T-cell (primary cell): ENCODE results near the gene LY6G6D. TPM values are rescaled to one million over a fixed set of nuclear protein-coding genes. Genes with fewer than 3 reads are reported as not detected.
A peak's percentile ranks its signal among the peaks of the same experiment; 100 is the strongest.

Source experiments
- ATAC-seq, 4 experiments: fragments of 200-7000 bp in 3 of 4; fragments of 150-1000 bp in 1 of 4; cut with Tn5 transposase; replicated peaks in 1 of 4; 1 replicate in 3 of 4; 2 replicates in 1 of 4; pipeline ENCODE4 v1.10.0; 2021; ENCODE audit warnings: moderate library complexity in 3 of 4, mild to moderate bottlenecking in 2 of 4, moderate number of reproducible peaks in 1 of 4
- CTCF ChIA-PET, 2 donors: fragments of 300-600 bp; sonication (Branson Sonifier 250); formaldehyde crosslinking; loops; one replicate each; lab custom pipeline; 2022; ENCODE audit warnings: antibody characterized with exemption in 2 of 2; lab: Charles Lee
- POLR2A ChIA-PET, 2 donors: fragments of 300-600 bp; sonication (Branson Sonifier 250); formaldehyde crosslinking; loops; one replicate each; lab custom pipeline; 2022; ENCODE audit warnings: antibody characterized with exemption in 2 of 2; lab: Charles Lee
- DNase-seq, 35 experiments: peaks; one replicate each; pipeline versions ENCODE4 v3.0.0 to v3.0.0-alpha.2; 2013 to 2023
- H3K27ac ChIP-seq: one replicate; pipeline ENCODE4 v1.5.1; 2013; ENCODE audit warnings: low read length
- H3K27me3 ChIP-seq, 2 experiments: replicated peaks in 1 of 2; 1 replicate in 1 of 2; 2 replicates in 1 of 2; pipeline versions ENCODE4 v1.6.1 to v1.7.0; 2013; ENCODE audit warnings: low read length in 1 of 2, mixed read lengths in 1 of 2; ENCODE audit not compliant: control insufficient read depth in 2 of 2, insufficient read depth in 2 of 2; ENCODE audit errors: extremely low read depth in 1 of 2
- H3K36me3 ChIP-seq, 2 donors: 1 replicate in 1 of 2; 2 replicates in 1 of 2; pipeline versions ENCODE4 v1.6.1 to v1.7.0; 2013; ENCODE audit warnings: low read length in 1 of 2; ENCODE audit not compliant: control insufficient read depth in 2 of 2, insufficient read depth in 1 of 2; ENCODE audit errors: extremely low read depth in 1 of 2
- H3K4me1 ChIP-seq, 2 experiments: 1 replicate in 1 of 2; 2 replicates in 1 of 2; pipeline versions ENCODE4 v1.6.1 to v1.7.0; 2013; ENCODE audit warnings: low read length in 2 of 2, mixed read lengths in 1 of 2; ENCODE audit not compliant: insufficient read depth in 2 of 2, control insufficient read depth in 1 of 2; ENCODE audit errors: extremely low read depth in 1 of 2
- H3K4me3 ChIP-seq, 2 donors: 1 replicate in 1 of 2; 2 replicates in 1 of 2; pipeline versions ENCODE4 v1.5.1 to v1.7.0; 2013; ENCODE audit warnings: mild to moderate bottlenecking in 2 of 2, low read length in 1 of 2, moderate library complexity in 1 of 2; ENCODE audit not compliant: control insufficient read depth in 1 of 2; ENCODE audit errors: extremely low read depth in 1 of 2
- H3K9me3 ChIP-seq: 2 replicates; pipeline ENCODE4 v1.7.0; 2013
- H3K27ac Mint-ChIP-seq, 2 donors: one replicate each; pipeline ENCODE4 v1.8.0; 2020 to 2021; ENCODE audit warnings: mild to moderate bottlenecking in 2 of 2, mixed read lengths in 2 of 2
- H3K27me3 Mint-ChIP-seq, 2 donors: one replicate each; pipeline ENCODE4 v1.8.0; 2021 to 2022; ENCODE audit warnings: mixed read lengths in 2 of 2
- H3K36me3 Mint-ChIP-seq: one replicate; pipeline ENCODE4 v1.8.0; 2021; ENCODE audit warnings: mixed read lengths
- H3K4me1 Mint-ChIP-seq, 3 donors: one replicate each; pipeline ENCODE4 v1.8.0; 2020 to 2022; ENCODE audit warnings: mixed read lengths in 3 of 3, mild to moderate bottlenecking in 1 of 3
- H3K4me3 Mint-ChIP-seq, 3 donors: one replicate each; pipeline ENCODE4 v1.8.0; 2020 to 2022; ENCODE audit warnings: mild to moderate bottlenecking in 3 of 3, mixed read lengths in 3 of 3, moderate library complexity in 3 of 3
- H3K9me3 Mint-ChIP-seq, 3 donors: one replicate each; pipeline ENCODE4 v1.8.0; 2020 to 2022; ENCODE audit warnings: mixed read lengths in 3 of 3
- WGBS: methylation state at CpG from one replicate; pipeline ENCODE4 v1.1.5; 2013; ENCODE audit warnings: missing lambda C conversion rate; ENCODE audit not compliant: insufficient coverage; 5-methylcytosine and 5-hydroxymethylcytosine counted together
- total RNA-seq, 35 experiments: library from RNA in 6 of 35; stranded (reverse) in 6 of 35; fragments of 120-200 nt in 1 of 35; gene quantifications; one replicate each; pipeline versions ENCODE4 v1.2.1 to v1.2.4 and lab custom pipeline; 2013 to 2026

The LY6G6D gene
- total RNA-seq, 5 donors from 2014 or later (not counting 1 experiment from before 2014, with no cell fraction given) = not detected

DNA sequence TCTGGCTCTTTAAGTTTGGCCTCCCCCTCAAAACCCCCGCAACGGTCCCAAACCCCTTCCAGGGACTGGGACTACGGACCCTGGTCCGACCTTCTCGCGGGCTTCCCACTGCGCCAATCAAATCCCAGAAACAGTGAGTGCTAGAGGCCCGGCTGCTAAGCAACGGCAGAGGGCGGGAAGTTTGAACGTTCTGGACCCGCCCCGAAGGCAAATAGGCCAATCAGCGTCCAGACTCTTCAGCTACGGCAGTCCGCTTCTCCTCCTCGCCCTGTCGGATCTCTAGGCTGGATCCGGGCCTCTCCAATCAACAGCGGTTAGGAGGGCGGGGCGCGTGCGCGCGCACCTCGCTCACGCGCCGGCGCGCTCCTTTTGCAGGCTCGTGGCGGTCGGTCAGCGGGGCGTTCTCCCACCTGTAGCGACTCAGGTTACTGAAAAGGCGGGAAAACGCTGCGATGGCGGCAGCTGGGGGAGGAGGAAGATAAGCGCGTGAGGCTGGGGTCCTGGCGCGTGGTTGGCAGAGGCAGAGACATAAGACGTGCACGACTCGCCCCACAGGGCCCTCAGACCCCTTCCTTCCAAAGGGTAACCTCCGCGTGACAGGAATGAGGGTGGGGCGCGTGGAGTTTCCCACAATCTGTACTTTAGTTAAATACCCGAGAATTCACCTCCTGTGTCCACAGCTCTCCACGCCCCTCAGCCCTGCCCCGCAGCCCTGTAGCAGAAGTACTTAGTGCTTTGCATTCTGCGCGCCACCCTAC is 24.7 kb downstream of the LY6G6D start, which contains the start of gene MSH5:
MSH5 (plus strand) TSS at position 367 of the 758 bp plus-strand sequence. CDS start 462 bp downstream, outside the sequence.
- Histone ChIP-seq H3K36me3 (no peaks in the 10 kb centered on the region), H3K4me1 (peaks cover 39 to 53% of the 10 kb centered on the region in 2 experiments), H3K27me3 (no peaks in the 10 kb centered on the region), H3K27ac (peak within 1 kb of the TSS; percentile 81), H3K9me3 (no peaks in the 10 kb centered on the region), H3K4me3 (peak within 1 kb of the TSS; percentile 82 to 92)
- H3K4me3 Mint-ChIP-seq = peak within 1 kb of the TSS; percentile 85 to 95 (median 92)
- under 1% methylated on average over 47 of the region's 58 CpGs for WGBS
- H3K36me3 Mint-ChIP-seq = peaks cover 13% of the 10 kb centered on the region
- H3K4me1 Mint-ChIP-seq = peaks cover 56 to 62% (median 60%) of the 10 kb centered on the region in 3 donors
- no peaks in the 10 kb centered on the region for H3K27me3 Mint-ChIP-seq
- DNase-seq (peak; percentile 81 to 96 (median 92)), ATAC-seq (peak; percentile 89 to 93 (median 92))
- ChIA-PET POLR2A (interaction anchor here (0.5 to 0.6 kb wide), 3 partner anchors 44 to 123 kb away, joined by 3 to 5 read pairs (median 3); no protein-coding TSS in a partner anchor), CTCF (interaction anchor here (0.5 to 3.1 kb wide), 11 partner anchors 9 to 191 kb away, joined by 3 to 18 read pairs (median 4); partner anchors contain the start of genes DDAH2 (in 1 of the 2), EHMT2 (in 1 of the 2), NEU1 (in 1 of the 2) and VARS1 (in 1 of the 2))
- peak within 1 kb of the TSS; percentile 88 to 95 for H3K27ac Mint-ChIP-seq
- H3K9me3 Mint-ChIP-seq = no peaks in the 10 kb centered on the region

DNA sequence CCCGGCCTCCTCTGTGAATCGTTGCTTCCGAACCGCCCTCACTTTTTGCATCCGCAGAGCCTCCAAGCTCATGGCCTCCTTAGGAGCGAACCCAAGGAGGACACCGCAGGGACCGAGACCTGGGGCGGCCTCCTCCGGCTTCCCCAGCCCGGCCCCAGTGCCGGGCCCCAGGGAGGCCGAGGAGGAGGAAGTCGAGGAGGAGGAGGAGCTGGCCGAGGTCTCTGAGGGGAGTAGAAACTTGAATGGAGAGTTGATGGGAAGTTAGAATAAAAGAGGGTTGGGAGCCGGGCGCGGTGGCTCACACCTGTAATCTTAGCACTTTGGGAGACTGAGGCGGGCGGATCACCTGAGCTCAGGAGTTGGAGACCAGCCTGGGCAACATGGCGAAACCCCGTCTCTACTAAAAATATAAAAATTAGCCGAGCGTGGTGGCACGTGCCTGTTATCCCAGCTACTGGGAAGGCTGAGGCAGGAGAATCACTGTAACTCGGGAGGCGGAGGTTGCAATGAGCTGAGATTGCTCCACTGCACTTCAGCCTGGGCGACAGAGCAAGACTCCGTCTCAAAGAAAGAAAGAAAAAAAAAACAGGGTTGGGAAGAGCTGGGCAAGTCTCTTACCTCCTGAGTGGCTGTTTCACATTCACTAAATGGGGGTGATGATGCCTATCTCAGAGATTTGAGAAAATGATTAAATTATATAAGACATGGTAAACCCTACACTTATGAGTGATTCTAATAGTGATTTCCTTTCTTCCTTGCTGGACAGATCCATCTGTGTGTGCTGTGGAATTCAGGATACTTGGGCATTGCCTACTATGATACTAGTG is 25.5 kb downstream of the LY6G6D start:
- Histone ChIP-seq H3K27ac (peak overlapping the region; percentile 19), H3K4me3 (peak overlapping the region; percentile 82 to 92), H3K27me3 (no peaks in the 10 kb centered on the region), H3K4me1 (peaks cover 36 to 51% of the 10 kb centered on the region in 2 experiments), H3K9me3 (no peaks in the 10 kb centered on the region), H3K36me3 (no peaks in the 10 kb centered on the region)
- Mint-ChIP-seq H3K4me1 (peaks cover 48 to 56% (median 52%) of the 10 kb centered on the region in 3 donors), H3K36me3 (peaks cover 13% of the 10 kb centered on the region), H3K9me3 (no peaks in the 10 kb centered on the region), H3K27ac (peak overlapping the region; percentile 53 to 88), H3K4me3 (peak overlapping the region; percentile 85 to 92 (median 92)), H3K27me3 (no peaks in the 10 kb centered on the region)
- 12% methylated on average over 23 of the region's 29 CpGs for WGBS
- no peak for DNase-seq
- ChIA-PET CTCF (interaction anchor here (0.5 to 3.1 kb wide), 8 partner anchors 10 to 192 kb away, joined by 3 to 18 read pairs (median 4); partner anchors contain the start of genes DDAH2 (in 1 of the 2) and NEU1 (in 1 of the 2)), POLR2A (no interaction called here)
- ATAC-seq = no peak

DNA sequence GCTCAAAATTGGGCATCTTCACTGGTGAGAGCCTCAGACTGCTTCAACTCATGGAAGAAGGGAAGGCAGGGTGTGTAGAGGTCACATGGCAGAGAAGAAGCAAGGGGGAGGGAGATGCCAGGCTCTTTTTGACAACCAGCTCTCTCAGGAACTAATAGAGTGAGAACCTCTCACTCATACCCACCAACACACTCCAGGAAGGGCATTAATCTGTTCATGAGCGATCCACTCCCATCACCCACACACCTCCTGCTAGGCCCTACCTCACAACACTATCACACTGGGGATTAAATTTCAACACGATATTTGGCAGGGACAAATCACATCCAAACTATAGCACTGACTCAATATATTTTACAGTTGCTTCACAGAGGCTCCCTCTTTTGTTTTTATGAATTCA is 26.7 kb downstream of the LY6G6D start:
- POLR2A ChIA-PET = interaction anchor here (0.6 to 0.7 kb wide), 4 partner anchors 12 to 117 kb away, joined by 3 to 6 read pairs (median 4); partner anchors contain the start of genes HSPA1B (in 1 of the 2) and LY6G6C (in 1 of the 2)

DNA sequence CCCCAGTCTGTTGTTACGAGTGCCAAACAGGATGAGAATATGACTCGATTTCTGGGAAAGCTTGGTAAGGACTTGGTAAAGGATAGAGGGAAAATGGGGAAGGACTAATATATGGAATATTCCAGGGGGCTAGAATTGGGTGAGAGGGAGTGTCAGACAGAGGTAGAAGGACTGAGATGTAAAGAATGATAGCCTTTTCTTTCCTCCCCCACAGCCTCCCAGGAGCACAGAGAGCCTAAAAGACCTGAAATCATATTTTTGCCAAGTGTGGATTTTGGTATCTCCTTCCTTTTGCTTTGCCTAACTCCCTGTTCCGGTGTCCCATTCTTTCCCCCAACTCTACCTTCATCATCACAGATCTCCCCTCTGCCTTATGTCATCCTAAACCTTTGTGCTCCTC is 27.7 kb downstream of the LY6G6D start:
- H3K9me3 ChIP-seq = no peaks in the 10 kb centered on the region
- 94% methylated on average over 3 of the region's 3 CpGs for WGBS
- Mint-ChIP-seq H3K27ac (no peak overlapping the region), H3K27me3 (no peaks in the 10 kb centered on the region), H3K36me3 (peaks cover 13% of the 10 kb centered on the region), H3K9me3 (no peaks in the 10 kb centered on the region), H3K4me1 (peaks cover 26 to 33% (median 29%) of the 10 kb centered on the region in 3 donors), H3K4me3 (no peak overlapping the region)
- no peaks in the 10 kb centered on the region for H3K27me3 ChIP-seq
- ATAC-seq (no peak), DNase-seq (no peak)
- ChIA-PET CTCF (interaction anchor here in 1 of 2 donors (0.5 kb wide), 1 partner anchor 89 kb away, joined by 6 read pairs; no protein-coding TSS in a partner anchor), POLR2A (no interaction called here)
- H3K27ac ChIP-seq = no peak overlapping the region
- peaks cover 0 to 3% of the 10 kb centered on the region in 2 donors for H3K36me3 ChIP-seq
- H3K4me1 ChIP-seq = peaks cover 16 to 29% of the 10 kb centered on the region in 2 experiments
- no peak overlapping the region for H3K4me3 ChIP-seq

More for the DNA sequence above, 26.7 kb downstream of the LY6G6D start:
- H3K9me3 ChIP-seq = no peaks in the 10 kb centered on the region
- H3K36me3 Mint-ChIP-seq = peaks cover 13% of the 10 kb centered on the region
- no peaks in the 10 kb centered on the region for H3K36me3 ChIP-seq
- ATAC-seq = no peak
- peaks cover 37 to 44% (median 40%) of the 10 kb centered on the region in 3 donors for H3K4me1 Mint-ChIP-seq
- H3K27ac Mint-ChIP-seq = no peak overlapping the region
- no peaks in the 10 kb centered on the region for H3K27me3 Mint-ChIP-seq
- CTCF ChIA-PET = no interaction called here
- H3K4me3 Mint-ChIP-seq = peak overlapping the region in 2 of 3 donors; percentile 25 to 92
- peaks cover 24 to 40% of the 10 kb centered on the region in 2 experiments for H3K4me1 ChIP-seq
- no peak overlapping the region for H3K27ac ChIP-seq
- no peaks in the 10 kb centered on the region for H3K9me3 Mint-ChIP-seq
- no peak for DNase-seq
- H3K4me3 ChIP-seq = no peak overlapping the region
- H3K27me3 ChIP-seq = no peaks in the 10 kb centered on the region
- WGBS = 100% methylated on average over 2 of the region's 2 CpGs

DNA sequence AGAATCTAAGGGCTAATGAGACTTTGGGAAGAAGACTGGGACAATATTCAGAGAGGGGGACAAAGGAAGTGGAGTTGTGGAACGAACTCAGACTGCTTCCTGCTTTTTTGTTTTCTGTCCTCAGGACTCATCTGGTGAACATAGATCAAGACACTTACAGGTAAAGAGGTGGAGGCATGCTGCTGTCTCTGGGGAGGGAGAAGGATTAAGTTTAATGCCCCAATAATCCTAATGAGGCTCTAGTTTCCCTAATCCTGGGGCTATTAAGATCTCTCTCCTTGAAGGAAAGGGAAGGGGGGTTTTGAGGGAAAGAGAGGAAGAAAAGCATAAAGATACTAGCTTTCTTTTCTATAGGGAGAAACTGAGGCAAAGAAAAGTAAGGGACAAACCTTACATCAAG is 29.3 kb downstream of the LY6G6D start:
- H3K27ac Mint-ChIP-seq = no peak overlapping the region
- ATAC-seq = no peak
- ChIA-PET POLR2A (no interaction called here), CTCF (no interaction called here)
- H3K4me1 Mint-ChIP-seq = peaks cover 12 to 18% (median 14%) of the 10 kb centered on the region in 3 donors
- no peaks in the 10 kb centered on the region for H3K27me3 Mint-ChIP-seq
- Histone ChIP-seq H3K36me3 (peaks cover 0 to 3% of the 10 kb centered on the region in 2 donors), H3K27ac (no peak overlapping the region), H3K9me3 (no peaks in the 10 kb centered on the region), H3K4me3 (no peak overlapping the region), H3K27me3 (no peaks in the 10 kb centered on the region), H3K4me1 (peaks cover 3 to 14% of the 10 kb centered on the region in 2 experiments)
- no peaks in the 10 kb centered on the region for H3K9me3 Mint-ChIP-seq
- no peak for DNase-seq
- peaks cover 13% of the 10 kb centered on the region for H3K36me3 Mint-ChIP-seq
- WGBS = 40% methylated on average over 1 of the region's 1 CpG
- no peak overlapping the region for H3K4me3 Mint-ChIP-seq
